Glomerular endothelial cell (primary cell): ENCODE results near the gene C12orf57. TPM values are rescaled to one million over a fixed set of nuclear protein-coding genes. Genes with fewer than 3 reads are reported as not detected.

Experiments used
- DNase-seq: peaks from one replicate; pipeline ENCODE4 v3.0.0-alpha.2; 2011; ENCODE audit warnings: low read depth, low spot score; ENCODE audit errors: extremely low read depth
- total RNA-seq: library from RNA; depleted of rRNA; stranded (reverse); fragments of >200 nt; gene quantifications from 2 replicates; pipeline ENCODE4 v1.2.3, GENCODE V29; 2015

Gene C12orf57
- total RNA-seq, 1 donor from 2014 or later = 180 TPM

DNA sequence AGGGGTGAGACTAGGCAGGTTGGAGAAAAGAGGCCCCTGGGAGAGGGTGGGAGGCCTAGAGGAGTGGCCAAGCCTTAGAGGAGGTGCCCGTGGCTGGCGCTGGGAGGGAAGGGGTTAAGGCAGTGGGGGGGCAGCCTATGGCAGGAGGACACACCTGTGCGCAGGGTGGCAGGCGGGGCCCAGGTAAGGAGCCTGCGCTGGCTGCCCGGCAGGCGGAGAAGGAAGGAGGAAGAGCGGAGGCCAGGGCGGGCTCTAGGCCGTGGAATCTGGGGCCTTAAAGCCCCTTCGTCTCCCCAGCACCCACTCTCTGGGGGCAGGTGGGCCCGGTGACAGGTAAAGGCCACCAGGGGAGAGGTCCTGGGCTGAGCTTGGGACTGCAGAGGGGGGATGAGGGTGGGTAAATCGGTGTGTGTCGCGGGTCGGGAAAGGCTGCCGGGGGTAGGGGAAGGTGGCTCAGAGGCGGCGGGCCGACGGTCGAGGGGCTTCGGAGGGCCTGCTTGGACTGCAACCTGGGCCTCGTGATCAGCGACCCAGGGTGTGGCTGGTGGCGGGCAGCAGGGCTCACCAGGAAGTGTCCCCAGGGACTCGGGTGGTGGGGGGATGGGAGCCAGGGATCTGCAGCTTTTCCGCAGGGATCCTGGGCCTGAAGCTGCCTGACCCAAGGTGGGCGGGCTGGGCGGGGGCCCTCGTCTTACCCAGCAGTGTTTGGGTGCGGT lies 19.4 kb downstream of the C12orf57 start:
- DNase-seq = no peak

DNA sequence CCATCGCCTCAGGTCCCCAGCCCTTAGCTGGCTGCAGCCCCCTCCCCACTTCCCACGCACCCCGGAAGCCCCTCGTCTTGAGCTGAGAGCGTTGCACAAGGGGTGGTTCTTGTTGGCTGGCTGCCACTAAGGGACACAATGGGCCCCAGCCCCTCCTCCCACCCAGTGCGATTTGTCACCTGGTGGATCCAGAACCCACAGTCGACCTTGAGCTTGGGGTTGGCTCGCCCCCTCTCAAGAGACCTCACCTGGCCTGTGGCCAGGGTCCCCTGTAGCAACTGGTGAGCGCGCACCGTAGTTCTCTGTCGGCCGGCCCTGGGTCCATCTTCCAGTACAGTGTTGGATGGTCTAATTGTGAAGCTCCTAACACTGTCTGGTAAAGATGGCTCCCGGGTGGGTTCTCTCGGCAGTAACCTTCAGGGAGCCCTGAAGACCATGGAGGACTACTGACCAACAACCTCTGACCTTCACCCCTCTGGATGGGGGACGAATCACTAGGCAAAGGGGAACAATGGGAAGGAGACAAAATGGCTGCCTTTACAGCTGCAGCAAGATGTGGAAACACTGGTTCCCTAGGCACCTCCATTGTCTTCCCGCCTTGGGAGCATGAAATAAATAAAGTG lies 20.1 kb downstream of the C12orf57 start:
- DNase-seq = no peak

- DNase-seq = no peak
Observed at GRCh38 chr12:6964605-6965025, 20.8 kb downstream of the C12orf57 start.

DNA sequence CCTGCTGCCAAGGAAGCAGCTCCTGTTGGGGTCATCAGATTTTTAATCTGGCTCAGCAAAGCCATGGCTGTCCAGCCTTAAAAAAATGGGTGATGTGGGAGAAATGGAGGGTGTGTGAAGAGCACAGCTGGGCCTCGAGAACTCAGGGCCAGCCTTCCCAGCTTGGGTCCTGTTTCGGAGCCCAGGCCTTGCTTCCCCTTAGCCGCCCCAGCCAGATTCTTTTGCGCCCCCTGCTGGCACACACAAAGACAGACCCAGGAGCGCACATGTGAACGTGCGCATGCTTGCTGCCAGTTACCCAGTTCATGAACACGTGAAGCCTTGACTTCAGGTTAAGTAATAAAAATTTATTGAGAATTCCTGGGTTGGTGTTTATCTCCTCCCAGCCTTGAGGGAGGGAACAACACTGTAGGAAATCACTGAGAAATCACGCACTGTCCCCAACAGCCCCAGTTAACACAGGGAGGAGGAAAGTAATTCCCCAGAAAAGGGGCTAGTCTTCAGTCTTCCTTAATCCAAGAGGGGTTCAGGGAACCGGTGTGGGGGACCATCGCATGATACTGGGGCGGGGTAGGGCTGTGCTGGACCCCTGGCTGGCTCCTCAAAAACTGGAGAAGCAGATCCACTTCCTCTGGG lies 21.3 kb downstream of the C12orf57 start:
- peak; percentile 39 for DNase-seq

GRCh38 chr12:6965714-6966113 lies 21.9 kb downstream of the C12orf57 start:
- DNase-seq = no peak

GRCh38 chr12:6966351-6966750 lies 22.5 kb downstream of the C12orf57 start:
- no peak for DNase-seq

DNA sequence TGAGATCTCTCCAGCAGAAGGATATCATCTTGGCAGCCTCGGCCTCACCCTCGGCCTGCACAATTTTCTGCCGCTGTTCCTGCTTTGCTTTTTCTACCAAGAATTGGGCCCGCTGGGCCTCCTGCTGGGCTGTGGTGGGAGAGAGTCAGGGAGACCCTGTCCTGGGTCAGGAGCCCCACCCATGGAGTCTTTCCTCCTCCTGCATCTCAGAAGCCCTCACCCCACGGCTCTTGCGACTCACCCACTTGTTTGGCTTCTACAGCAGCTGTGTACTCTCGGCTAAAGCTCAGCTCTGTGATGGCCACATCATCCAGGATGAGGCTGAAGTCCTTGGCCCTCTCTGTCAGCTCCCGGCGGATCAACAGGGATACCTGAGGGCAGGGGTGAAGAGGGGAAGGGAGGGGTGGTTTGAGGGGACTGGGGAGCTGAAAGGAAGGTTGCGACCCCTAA lies 23.9 kb downstream of the C12orf57 start:
- DNase-seq = no peak

DNA sequence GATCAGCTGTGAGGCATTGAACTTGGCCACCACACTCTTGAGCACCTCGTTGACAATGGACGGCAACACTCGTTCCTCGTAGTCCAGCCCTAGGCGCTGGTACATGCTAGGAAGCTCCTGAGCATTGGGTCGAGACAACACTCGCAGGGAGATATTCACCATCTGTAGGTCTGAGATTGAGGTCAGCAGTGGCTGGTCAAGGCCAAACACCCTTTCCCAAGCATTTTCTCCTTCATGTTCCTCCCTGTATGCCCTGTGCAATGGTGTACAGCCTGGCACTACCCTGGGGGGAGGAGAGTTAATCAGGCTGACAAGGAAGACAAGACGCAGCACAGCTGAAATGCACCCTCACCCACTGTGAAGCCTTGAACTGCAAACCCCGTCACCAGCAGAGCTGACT lies 24.6 kb downstream of the C12orf57 start:
- DNase-seq = no peak

- no peak for DNase-seq
Observed at GRCh38 chr12:6970096-6970527, 26.3 kb downstream of the C12orf57 start.

- no peak for DNase-seq
Observed at GRCh38 chr12:6974180-6974579, 30.4 kb downstream of the C12orf57 start.

- DNase-seq = no peak
Observed at GRCh38 chr12:6975297-6976032, 31.6 kb downstream of the C12orf57 start.

DNA sequence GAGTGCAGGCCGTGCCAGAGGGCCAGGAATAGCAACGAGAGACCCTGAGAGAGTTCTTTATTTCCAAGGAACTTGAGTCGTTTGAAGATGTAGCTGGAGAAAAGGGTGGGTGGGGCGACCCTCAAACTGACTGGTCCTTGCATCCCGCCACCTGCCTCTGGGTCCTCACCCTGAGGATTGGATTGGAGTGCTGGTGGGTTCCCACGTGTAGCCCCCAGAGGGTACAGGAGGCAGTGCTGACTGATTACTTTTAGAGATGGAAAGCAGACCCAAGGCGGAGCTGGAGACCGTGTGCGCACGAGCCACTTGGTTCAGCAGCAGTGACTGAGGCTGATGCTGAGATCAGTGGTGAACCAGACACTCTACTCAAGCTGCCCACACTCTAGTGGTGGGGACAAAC lies 33.8 kb downstream of the C12orf57 start:
- no peak for DNase-seq

- DNase-seq = no peak
Observed at GRCh38 chr12:6978188-6978587, 34.4 kb downstream of the C12orf57 start.

DNA sequence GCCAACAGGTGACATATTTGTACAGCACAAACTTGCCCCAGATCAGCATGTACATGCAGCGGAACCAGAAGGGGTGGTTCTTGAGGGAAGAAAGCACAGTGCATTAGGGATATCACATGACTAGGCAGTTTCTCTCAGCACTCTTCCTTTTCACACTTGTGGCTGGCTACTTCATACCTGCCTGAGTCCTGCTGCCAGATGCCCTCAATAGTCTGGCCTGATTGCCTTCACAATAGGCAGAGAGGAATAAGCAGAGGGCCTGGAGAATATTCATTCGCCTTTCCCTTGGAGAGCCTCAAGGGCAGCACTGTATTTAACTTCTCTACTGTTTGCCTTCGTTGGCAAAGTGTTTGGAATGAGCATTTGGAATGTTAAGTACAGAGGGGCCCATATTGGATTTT lies 34.8 kb downstream of the C12orf57 start:
- no peak for DNase-seq

- DNase-seq = no peak
Observed at GRCh38 chr12:6979021-6979420, 35.2 kb downstream of the C12orf57 start.

DNA sequence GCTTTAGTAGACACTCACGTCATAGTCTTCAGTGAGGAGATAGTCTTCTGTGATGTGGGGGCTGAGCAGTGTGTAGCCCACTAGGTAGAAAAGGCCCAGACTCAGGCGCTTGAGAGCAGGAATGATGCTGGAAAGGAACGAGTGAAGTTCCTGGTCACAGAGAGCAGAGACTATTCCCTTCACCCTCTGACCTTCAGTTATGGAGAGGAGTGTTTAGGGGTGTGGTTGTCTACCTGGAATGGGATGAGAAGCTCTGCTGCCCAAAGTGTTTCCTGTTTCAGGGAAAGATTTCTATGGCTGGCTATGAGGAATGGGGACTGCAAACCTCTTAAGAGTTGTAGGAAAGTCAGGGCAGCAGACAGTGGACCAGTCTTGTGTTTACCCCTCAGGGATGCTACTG lies 35.6 kb downstream of the C12orf57 start:
- DNase-seq = no peak

- DNase-seq = no peak
Observed at GRCh38 chr12:6980075-6980474, 36.3 kb downstream of the C12orf57 start.

DNA sequence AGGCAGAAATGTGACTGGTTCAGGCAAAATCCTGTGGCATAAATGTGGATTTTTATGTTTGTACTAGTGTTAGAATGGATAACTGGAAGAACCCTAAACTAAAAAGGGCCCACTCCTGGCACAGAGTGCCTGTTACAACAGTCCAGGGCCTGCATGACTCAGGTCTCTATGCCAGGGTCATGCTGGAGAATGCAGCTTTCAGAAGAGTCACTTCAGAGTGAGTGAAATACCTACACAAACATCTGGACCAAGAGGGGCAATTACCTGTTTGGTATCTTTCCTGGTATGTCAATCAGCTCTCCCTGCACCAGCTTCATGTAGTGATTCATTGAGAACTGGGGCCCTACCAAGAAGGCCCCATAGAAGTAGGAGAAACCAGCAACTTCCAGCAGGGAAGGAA lies 36.9 kb downstream of the C12orf57 start:
- DNase-seq = no peak

DNA sequence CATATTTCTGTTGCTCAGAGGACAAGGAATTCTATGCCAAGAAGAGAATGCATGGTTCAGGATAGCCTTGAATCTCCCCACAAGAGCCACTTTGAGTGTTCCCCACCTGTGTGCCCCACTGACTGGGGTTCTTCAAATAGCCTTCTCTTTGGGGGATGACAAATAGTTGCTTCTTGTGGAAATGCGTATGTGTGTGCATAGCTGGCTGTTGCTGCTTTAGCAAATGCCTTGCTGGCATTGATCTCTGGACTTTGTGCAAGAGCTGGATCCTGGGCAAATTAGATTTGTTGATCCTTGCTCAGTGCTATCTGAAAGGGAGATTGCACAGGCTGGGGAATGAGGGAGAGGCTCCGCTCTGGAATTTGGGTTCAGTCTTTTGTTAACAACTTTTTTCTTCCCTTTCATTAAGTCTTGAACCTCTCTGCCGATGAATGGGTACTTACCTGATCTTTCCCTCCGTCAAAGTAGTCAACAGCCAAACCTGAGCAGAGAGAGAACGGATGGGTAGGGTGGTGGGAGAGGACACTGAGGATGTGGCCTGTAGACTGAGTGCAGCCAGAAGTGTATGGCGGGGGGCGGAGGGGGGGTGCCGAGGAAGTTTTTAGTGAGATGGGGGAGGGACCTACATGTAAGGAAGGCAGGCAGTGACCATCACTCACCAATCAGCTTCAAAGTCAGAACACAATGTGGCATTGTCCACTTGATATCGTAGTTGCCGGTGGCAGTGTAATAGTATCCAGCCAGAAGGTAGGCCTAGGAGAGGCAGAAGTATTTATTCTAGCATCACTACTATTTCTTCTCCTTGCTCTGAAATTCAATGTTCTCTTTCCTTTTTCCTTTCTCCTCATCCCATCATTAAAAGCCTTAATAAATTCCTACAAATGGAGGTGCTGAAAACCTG lies 37.6 kb downstream of the C12orf57 start:
- DNase-seq = no peak

GRCh38 chr12:6982532-6982931 lies 38.7 kb downstream of the C12orf57 start:
- DNase-seq = no peak
